Spinal cord (tissue), 10 donors: ENCODE results near the gene UBXN11. TPM values are rescaled to one million over a fixed set of nuclear protein-coding genes. Genes with fewer than 3 reads are reported as not detected.
"Not testable (repeated sequence)": the region's sequence is repeated elsewhere in the genome, so short reads cannot be mapped to it uniquely, and the experiment has no call there.

Experiments used
- DNase-seq, 6 donors: peaks; one replicate each; pipeline versions ENCODE4 v3.0.0 to v3.0.0-alpha.2; 2013 to 2015; ENCODE audit warnings: low spot score in 6 of 6, low read depth in 4 of 6
- H3K27ac ChIP-seq: one replicate; pipeline ENCODE4 v1.5.1; 2013; ENCODE audit warnings: low read depth, low read length, control low read depth
- H3K27me3 ChIP-seq: one replicate; pipeline ENCODE4 v1.6.1; 2013; ENCODE audit warnings: low read length; ENCODE audit not compliant: control insufficient read depth, insufficient read depth
- H3K36me3 ChIP-seq: one replicate; pipeline ENCODE4 v1.6.1; 2013; ENCODE audit warnings: low read length; ENCODE audit not compliant: control insufficient read depth, insufficient read depth
- H3K4me1 ChIP-seq: one replicate; pipeline ENCODE4 v1.6.1; 2013; ENCODE audit warnings: low read length; ENCODE audit not compliant: control insufficient read depth, insufficient read depth
- H3K4me3 ChIP-seq: one replicate; pipeline ENCODE4 v1.5.1; 2013; ENCODE audit warnings: low read depth, low read length, control low read depth
- H3K9me3 ChIP-seq: one replicate; pipeline ENCODE4 v1.6.1; 2013; ENCODE audit warnings: low read length; ENCODE audit not compliant: control insufficient read depth, insufficient read depth
- WGBS: methylation state at CpG from one replicate; pipeline ENCODE4 v1.1.5; 2013; ENCODE audit warnings: missing lambda C conversion rate; ENCODE audit not compliant: insufficient coverage; 5-methylcytosine and 5-hydroxymethylcytosine counted together
- polyA plus RNA-seq, 2 donors: library from polyadenylated mRNA; unstranded; fragments of 120-200 nt; gene quantifications; one replicate each; pipeline ENCODE4 v1.2.1, GENCODE V29; 2013; ENCODE audit not compliant: insufficient read length in 2 of 2
- total RNA-seq, 2 donors: library from RNA; depleted of rRNA in 1 of 2; stranded (reverse); fragments of 120-200 nt in 1 of 2; fragments of >200 nt in 1 of 2; gene quantifications; one replicate each; pipeline versions ENCODE4 v1.2.3 to v1.2.4, GENCODE V29; 2013 to 2014
- donor health status: healthy.

UBXN11 gene
- total and polyA plus RNA-seq, 4 donors, result 7.5 to 39.1 (median 28.0) TPM

- Histone ChIP-seq H3K36me3 (no peaks in the 10 kb centered on the region), H3K9me3 (no peaks in the 10 kb centered on the region), H3K27ac (no peak overlapping the region), H3K4me1 (peaks cover 14% of the 10 kb centered on the region), H3K27me3 (peaks cover 27% of the 10 kb centered on the region), H3K4me3 (no peak overlapping the region)
- no peak for DNase-seq
- WGBS, result 60% methylated on average over 6 of the region's 7 CpGs
Measured at GRCh38 chr1:26337206-26337535, 30.7 kb upstream of the UBXN11 start.

DNA sequence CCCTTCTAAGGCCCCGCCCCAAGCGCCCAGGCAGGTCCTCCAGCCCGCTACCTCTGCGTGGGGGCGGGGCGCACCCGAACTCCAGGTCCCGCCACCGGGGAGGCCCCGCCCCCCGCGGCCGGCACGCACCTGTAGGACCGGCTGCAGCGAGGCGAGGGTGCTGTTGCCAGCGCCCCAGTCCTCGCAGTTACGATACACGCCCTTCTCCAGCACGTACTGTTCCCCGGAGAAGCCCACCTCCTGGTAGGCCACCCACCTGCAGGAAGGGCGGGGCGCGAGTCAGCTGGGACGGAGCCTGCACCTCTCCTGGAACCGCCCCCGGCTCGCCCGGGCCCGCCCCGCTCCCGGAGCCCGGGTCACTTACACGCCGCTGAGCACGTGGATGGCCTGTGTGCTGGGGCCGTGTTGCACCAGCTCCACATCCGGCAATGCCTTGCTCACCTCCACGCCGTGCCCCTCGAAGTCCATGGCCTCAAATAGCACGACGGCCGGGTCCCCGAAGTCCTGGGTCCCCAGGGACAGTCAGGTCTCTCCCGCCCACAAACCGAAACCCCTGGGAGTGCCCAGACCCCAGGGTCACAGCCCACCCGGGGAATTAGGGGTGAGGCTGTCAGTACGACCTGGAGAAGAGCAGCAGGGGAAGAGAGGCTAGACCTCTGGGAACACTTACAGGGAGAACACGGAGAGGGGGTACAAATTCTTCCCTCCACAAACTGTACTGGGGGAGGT lies 30.2 kb upstream of the UBXN11 start:
- Histone ChIP-seq H3K36me3 (no peaks in the 10 kb centered on the region), H3K27me3 (peaks cover 27% of the 10 kb centered on the region), H3K4me1 (peaks cover 14% of the 10 kb centered on the region), H3K9me3 (no peaks in the 10 kb centered on the region), H3K27ac (no peak overlapping the region), H3K4me3 (peak overlapping the region; percentile 35)
- 4% methylated on average over 44 of the region's 52 CpGs for WGBS
- DNase-seq, result peak in 1 of 6 donors; percentile 67

DNA sequence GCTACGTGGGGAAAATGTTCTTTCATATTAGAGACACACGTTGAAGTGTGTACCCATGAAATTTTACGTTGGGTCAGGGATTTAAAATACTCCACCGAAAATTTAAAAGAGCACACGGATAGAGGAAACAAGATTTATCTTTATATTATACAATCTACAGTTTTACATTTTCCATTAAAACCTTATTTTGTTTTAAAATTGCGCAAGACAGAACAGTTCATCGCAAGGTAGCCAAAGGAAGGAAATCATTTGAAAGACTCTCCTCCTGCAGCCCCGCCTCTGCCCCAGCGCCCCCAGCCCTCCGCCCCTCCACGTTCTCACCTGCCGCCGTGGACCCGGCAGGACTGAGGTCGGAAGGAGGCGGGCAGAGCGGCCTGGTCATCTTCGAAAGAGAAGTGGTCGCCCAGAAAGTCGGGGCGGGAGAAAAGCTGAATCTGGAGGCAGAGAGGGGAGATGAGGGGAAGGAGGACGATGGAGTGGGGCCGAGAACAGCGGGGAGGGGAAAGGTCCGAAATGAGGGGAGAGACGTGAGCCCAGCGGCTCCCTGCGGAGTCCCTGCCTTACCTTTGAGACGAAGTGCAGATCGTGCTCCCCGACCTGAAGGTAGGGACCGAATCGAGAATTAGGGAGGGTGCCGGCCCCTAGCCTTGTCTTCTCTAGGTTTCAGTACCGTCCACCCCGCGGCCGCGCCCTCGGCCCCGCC lies 29.5 kb upstream of the UBXN11 start:
- 0% methylated on average over 24 of the region's 41 CpGs for WGBS
- Histone ChIP-seq H3K9me3 (no peaks in the 10 kb centered on the region), H3K4me3 (peak overlapping the region; percentile 35), H3K36me3 (no peaks in the 10 kb centered on the region), H3K4me1 (peaks cover 14% of the 10 kb centered on the region), H3K27me3 (peaks cover 27% of the 10 kb centered on the region), H3K27ac (no peak overlapping the region)
- DNase-seq, result peak in 2 of 6 donors; percentile 31 to 36

DNA sequence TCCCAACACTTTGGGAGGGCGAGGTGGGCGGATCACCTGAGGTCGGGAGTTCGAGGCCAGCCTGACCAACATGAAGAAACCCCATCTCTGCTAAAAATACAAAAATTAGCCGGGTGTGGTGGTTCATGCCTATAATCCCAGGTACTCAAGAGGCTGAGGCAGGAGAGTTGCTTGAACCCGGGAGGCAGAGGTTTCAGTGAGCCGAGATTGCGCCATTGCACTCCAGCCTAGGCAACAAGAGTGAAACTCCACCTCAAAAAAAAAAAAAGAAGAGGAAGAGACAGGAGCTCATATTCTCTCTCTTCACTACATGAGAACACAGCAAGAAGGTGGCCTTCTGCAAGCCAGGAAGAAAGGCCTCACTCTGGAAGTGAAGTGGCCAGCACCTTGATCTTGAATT lies 26.9 kb upstream of the UBXN11 start:
- Histone ChIP-seq H3K4me1 (peaks cover 14% of the 10 kb centered on the region), H3K27me3 (peaks cover 27% of the 10 kb centered on the region)
- not testable (repeated sequence) for DNase-seq, H3K36me3 ChIP-seq, H3K4me3 ChIP-seq, H3K27ac ChIP-seq, H3K9me3 ChIP-seq
- 100% methylated on average over 1 of the region's 8 CpGs for WGBS

DNA sequence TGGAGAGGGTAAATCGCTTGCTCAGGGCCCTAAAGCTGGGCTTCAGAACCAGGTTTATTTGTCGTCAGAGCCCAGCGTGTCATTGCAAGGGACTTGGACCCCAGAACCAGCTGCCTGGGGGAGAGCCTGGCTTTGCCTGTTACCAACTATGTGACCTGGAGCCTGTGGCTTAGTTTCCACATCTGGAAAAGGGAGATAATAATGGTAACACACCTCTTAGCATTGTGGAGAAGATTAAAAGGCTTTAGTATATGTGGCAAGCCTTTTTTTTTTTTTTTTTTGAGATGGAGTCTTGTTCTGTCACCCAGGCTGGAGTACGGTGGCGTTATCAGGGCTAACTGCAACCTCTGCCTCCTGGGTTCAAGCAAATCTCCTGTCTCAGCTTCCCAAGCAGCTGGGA lies 23.8 kb upstream of the UBXN11 start:
- WGBS, result 80% methylated on average over 3 of the region's 5 CpGs
- Histone ChIP-seq H3K36me3 (no peaks in the 10 kb centered on the region), H3K9me3 (no peaks in the 10 kb centered on the region), H3K4me1 (no peaks in the 10 kb centered on the region), H3K27me3 (peaks cover 8% of the 10 kb centered on the region), H3K27ac (no peak overlapping the region), H3K4me3 (no peak overlapping the region)
- DNase-seq, result no peak

- no CpG with 5 or more reads among the region's 4 CpGs for WGBS
- H3K4me1 ChIP-seq, H3K36me3 ChIP-seq, H3K4me3 ChIP-seq, DNase-seq, H3K27ac ChIP-seq, H3K9me3 ChIP-seq, H3K27me3 ChIP-seq: not testable (repeated sequence)
Measured at GRCh38 chr1:26329380-26329779, 22.9 kb upstream of the UBXN11 start.

DNA sequence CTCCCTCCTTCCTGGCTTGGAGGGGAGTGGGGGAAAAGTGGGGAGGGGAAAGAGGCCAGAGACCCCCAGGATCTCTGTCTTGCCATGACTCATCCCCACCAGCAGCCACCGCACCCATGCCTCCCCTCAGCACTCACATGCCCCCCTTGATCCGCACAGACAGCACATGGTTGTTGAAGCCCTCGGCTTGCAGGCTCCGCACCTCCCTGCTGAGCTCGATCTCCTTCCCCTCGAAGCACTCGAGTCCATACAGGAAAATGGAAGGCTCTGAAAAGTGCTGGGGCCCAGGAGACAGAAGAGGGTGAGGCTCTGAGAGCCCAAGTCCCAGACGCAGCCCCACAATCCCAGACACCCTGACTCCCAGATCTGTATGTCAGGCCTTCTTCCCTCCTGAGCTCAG lies 22.2 kb upstream of the UBXN11 start:
- Histone ChIP-seq H3K27ac (no peak overlapping the region), H3K4me1 (no peaks in the 10 kb centered on the region), H3K27me3 (peaks cover 2% of the 10 kb centered on the region), H3K36me3 (no peaks in the 10 kb centered on the region), H3K9me3 (no peaks in the 10 kb centered on the region), H3K4me3 (no peak overlapping the region)
- no peak for DNase-seq
- WGBS, result 80% methylated on average over 8 of the region's 8 CpGs

- WGBS, result 83% methylated on average over 7 of the region's 8 CpGs
- Histone ChIP-seq H3K9me3 (no peaks in the 10 kb centered on the region), H3K4me1 (no peaks in the 10 kb centered on the region), H3K36me3 (no peaks in the 10 kb centered on the region), H3K27ac (no peak overlapping the region), H3K4me3 (no peak overlapping the region), H3K27me3 (no peaks in the 10 kb centered on the region)
- no peak for DNase-seq
Measured at GRCh38 chr1:26327956-26328362, 21.5 kb upstream of the UBXN11 start.

- no peak for DNase-seq
- Histone ChIP-seq H3K4me1 (peaks cover 3% of the 10 kb centered on the region), H3K36me3 (peaks cover 3% of the 10 kb centered on the region), H3K4me3 (no peak overlapping the region), H3K9me3 (no peaks in the 10 kb centered on the region), H3K27ac (no peak overlapping the region), H3K27me3 (no peaks in the 10 kb centered on the region)
- WGBS, result 100% methylated on average over 1 of the region's 3 CpGs
Measured at GRCh38 chr1:26324550-26324949, 18.1 kb upstream of the UBXN11 start.

- peaks cover 3% of the 10 kb centered on the region for H3K36me3 ChIP-seq
- no peaks in the 10 kb centered on the region for H3K27me3 ChIP-seq
- peaks cover 3% of the 10 kb centered on the region for H3K4me1 ChIP-seq
- no peak overlapping the region for H3K4me3 ChIP-seq
- 100% methylated on average over 1 of the region's 2 CpGs for WGBS
- DNase-seq, result no peak
- no peak overlapping the region for H3K27ac ChIP-seq
- no peaks in the 10 kb centered on the region for H3K9me3 ChIP-seq
Measured at GRCh38 chr1:26323382-26323781, 16.9 kb upstream of the UBXN11 start.
